Astrocyte of the hippocampus (primary cell): ENCODE results near the gene GPC6.
A peak's percentile ranks its signal among the peaks of the same experiment; 100 is the strongest.

Experiments used
- DNase-seq: peaks from one replicate; pipeline ENCODE4 v3.0.0; 2011; ENCODE audit warnings: low read depth, low spot score

Gene GPC6

DNA sequence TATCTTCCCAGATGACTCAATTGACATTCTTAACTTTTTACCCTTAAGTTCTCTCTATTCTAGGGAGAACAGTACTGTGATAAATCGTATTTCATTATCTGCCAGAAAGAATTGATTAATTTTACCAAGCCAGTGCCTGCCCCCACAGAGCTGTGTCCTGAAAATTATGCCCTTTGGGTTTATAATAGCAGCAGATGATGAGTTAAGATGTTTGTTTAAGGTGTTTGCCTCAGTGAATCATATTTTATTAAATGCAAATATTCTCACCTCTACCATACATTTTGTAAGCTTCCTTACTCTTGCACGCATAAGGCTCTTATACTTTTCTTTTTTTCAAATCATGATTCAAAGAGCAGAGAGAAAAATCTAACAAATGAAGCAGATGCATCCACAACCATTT, 934.3 kb downstream of the GPC6 start:
- DNase-seq: no peak

DNA sequence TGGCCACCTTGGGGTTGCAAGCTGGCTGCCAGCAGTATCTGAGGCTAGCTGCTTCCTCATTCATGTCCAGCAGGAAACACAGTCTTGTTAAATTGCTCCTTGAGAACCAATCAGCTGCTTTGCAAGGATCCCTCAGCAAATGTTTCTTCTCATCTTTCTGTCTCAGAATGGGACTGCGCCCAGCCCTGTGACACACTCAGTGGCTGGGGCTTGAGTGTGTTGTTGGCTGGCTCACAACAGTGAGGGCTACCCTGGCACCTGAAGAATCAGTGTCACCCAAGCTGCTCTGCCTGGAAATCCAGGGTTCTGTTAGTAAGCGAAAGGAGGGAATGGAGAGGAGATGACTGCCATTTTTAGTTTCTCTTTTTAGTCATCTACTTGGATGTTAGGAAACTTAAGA, 935.7 kb downstream of the GPC6 start:
- DNase-seq: no peak

DNA sequence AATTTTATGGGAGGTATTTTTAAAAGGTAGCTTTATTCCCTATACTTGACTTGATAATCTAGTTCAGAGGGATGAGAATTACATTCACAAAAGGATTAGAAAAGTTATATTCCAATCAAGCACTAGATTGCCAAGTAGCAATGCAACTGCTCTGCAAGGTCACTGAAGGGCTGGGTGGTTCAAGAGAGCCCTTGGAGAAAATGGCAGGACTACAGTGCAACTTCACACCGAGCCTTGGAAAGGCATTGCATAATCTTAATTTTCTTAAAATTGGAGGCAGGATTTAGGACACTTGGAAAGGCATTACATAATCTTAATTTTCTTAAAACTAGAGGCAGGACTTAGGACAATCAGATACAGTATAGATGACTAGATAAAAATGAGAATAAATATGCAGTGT, 936.9 kb downstream of the GPC6 start:
- no peak for DNase-seq

DNA sequence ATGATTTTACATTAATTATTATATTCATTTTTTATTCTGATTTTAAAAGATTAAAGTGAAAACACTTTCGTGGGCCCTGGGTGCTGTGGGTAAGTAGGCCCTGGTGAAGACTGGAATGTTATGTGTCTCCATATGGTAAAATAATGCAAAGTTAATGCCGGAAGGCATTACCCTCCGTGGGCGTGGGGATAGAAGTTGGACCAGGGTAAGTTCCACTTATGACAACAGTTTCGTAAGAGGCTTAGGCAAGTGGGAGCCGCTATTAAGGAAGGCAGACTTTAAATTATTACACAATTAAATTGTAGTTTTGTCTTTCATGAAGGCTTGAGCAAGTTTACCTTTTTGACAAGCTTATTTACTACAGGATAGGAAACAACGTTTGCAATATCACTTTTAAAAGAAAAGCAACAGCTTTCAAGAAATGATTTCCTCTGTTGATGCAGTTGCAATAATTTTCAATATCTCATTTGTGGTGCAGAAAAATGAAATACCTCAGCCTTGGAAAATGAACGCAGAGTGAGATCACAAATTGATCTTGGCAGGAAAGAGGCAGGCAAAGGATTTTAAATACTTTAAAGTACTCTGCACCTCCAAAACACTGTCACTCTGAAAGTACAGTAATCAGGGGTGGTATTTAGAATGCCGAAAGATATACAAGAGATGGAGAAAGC, 942.3 kb downstream of the GPC6 start:
- no peak for DNase-seq

GRCh38 chr13:94169454-94170144, 943.0 kb downstream of the GPC6 start:
- no peak for DNase-seq

DNA sequence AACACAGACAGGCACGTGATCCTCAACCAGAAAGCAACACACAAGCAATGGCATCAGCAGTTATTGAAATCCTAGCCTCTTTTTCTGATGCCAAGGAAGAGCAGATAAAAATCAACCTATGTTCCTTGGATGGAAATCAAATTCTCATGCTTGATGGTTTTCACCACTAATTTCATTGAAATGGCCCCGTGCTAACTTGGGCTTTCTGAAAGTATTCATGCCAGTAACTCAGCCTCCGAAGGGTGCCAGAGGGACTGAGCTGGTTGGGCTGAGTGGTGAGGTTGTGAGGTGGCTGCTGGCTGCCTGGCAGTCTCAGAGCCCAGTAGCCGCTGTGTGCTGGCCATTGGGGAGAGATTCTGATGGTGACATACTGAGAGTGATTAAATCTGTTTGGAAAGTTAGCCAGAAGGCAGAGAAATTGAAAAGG, 943.6 kb downstream of the GPC6 start:
- peak; percentile 81 for DNase-seq

DNA sequence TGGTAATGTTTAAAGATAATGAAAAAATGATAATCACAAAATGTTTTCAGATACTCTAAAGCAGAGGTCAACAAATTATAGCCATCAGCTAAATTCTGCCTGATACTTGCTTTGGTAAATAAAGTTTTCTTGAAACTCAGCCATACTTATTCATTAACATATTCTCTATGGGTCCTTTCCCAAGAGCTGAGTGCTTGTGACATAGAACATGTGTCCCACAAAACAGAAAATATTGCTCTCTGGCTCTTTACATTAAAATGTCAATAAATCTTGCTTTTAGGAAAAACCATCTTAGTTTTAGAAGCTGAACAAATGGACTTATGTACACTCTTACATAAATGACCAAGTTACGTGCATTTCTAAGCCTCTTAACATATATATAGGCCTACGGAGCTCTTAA, 945.8 kb downstream of the GPC6 start:
- no peak for DNase-seq

DNA sequence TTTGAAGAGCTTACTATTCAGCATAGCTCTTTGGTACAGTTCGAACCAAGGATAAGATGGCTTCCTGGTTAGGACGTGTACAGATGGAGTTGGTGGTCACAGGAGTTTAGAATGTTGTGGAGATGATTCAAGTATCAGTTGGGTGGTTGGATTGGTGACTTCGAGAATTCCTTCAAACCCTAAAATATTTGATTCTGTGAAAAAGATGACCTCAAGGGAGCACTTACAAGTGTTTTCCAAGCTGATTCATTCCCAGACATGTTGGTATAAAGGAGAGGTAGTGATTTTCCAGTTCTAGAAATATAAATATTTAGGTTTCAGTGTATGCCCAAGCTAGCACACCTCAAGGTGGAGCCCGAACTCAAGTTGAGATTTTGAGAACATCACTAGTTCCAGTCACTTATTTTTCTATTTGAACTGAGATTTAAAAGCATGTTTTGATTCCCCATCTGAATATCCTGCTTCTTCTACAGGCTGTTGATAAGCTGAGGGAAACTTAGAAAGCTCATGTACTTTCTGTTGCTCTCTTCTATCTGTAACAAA, 946.8 kb downstream of the GPC6 start:
- DNase-seq: peak; percentile 53

GRCh38 chr13:94174009-94174408, 947.4 kb downstream of the GPC6 start:
- DNase-seq: no peak

DNA sequence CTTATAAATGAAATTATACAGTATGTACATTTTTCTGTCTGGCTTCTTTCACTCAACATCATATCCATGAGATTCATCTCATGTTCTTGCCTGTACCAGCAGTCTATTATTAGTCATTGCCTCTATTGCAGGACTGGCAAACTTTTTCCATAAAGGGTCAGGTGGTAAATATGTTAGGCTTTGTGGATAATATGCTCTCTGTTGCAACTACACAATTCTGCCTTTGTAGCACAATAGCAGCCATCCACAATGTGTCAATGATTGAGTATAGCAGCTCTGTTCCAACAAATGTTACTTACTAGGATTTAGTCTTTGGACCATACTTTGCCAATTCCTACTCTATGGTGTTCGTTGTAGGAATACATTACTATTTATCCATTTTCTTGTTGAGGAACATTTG, 948.5 kb downstream of the GPC6 start:
- no peak for DNase-seq

DNA sequence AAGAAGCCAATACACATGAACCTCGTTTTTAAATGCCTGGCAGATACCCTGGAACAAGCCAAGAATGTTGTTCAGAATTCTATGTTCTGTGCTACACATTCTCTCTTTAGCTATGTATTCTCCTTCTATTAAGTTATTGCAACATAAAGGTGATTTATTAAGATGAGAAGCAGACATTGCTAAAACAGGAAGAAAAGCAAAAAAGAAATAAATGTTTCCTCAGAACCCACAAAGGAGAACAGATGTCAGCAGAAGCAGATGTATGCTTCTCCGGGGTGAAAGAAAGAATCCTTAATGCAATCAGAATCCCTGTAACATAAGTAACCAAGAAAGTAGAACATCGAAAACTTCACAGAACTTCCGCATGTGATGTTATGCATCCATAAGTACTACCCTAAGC, 950.0 kb downstream of the GPC6 start:
- DNase-seq: no peak

DNA sequence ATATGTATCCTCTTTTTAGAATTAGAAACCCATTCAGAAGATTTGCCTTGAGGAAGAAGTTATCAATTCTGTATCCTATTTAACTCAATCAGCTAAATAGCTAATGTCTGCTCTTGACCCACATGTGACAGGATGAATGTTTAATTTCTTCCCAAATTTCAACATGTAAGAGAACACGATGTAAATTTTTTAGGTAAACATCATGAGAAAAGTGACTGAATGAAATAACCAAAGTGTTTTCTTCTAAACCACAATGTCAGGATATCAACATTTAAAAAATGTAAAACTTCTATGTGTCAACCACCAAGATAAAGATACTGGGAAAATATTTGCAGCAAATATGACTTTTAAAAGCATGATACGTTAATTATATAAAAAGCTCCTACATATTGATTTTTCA, 950.4 kb downstream of the GPC6 start:
- no peak for DNase-seq

- DNase-seq: no peak
These were observed 952.1 kb downstream of the GPC6 start for GRCh38 chr13:94178625-94179244.

- DNase-seq: no peak
These were observed 955.0 kb downstream of the GPC6 start for GRCh38 chr13:94181461-94182107.

DNA sequence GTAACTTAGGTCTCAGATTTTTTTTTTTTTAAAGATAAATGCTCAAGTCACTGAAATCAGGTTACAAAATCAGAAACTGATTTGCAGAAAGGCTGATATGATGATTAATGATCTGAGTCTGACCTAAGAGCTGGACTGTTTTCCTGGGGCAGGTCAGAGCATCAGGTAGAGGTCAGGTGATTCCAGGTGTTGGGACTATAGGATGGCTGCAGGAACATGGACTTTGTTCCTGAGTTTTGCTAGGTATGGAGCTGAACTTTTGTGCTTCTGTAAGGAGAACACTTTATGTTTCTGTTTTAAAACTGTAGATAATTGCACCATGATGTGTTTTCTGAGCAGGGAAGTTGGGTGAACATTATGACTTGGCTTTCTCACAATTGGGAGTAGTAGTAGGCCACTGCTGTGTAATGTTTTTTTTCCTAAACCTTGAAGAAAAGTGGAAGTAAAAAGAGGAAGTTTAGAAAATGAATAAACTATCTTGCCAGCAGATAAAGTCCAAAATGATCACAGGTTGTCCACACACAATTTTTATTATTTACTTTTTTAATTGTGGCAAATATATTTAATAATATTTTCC, 955.7 kb downstream of the GPC6 start:
- DNase-seq: no peak

GRCh38 chr13:94186470-94186869, 959.9 kb downstream of the GPC6 start:
- no peak for DNase-seq

DNA sequence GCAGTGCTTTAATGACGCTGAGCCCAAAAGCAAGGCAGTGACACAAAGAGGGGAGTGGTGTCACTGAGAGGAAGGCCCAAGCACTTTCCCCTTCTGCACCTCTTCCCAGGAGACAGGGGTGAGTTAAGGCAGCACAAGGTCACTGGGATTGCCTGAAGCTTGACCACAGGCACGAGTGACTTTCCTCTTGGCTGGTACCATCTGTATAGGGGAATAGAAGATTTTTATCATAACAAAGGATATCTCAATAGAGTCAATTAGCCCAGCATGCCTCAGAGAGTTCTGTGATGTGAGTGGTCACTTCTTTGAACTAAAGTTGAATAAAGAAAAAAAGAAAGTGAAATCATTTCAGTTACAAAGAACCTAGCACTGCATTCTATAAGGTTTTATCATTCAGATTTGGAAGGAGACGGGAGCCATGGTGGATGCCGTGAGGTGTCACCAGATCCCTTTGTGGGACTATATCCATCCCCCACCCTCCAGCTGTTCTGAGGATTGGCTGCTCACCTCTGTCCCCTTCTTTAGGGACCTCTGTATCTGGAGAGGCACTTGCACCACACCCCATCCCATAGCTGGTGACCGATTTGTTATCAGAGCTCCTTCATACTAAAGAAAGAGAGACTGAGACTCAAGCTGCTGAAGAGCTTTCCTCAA, 961.7 kb downstream of the GPC6 start:
- DNase-seq: peak; percentile 23

- DNase-seq: no peak
These were observed 965.9 kb downstream of the GPC6 start for GRCh38 chr13:94192431-94192975.

DNA sequence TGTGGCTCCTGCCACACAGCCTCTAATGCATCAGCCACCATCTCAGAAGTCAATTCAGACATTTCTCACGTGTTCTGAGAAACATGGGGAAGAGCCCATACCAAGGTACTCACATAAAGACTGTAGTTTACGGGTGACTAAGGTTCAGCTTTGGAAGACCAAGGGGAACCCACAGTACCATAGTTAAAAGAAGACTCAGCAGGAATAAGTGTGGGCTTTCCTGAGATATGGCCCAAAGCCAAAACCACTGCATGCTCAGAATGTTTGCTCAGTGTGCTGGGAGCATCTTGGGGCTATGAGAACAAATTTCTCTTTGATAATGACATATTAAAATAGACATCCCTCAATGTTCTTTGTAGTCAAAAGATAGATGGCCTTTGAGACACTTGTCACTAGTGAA, 969.1 kb downstream of the GPC6 start:
- DNase-seq: peak; percentile 95

DNA sequence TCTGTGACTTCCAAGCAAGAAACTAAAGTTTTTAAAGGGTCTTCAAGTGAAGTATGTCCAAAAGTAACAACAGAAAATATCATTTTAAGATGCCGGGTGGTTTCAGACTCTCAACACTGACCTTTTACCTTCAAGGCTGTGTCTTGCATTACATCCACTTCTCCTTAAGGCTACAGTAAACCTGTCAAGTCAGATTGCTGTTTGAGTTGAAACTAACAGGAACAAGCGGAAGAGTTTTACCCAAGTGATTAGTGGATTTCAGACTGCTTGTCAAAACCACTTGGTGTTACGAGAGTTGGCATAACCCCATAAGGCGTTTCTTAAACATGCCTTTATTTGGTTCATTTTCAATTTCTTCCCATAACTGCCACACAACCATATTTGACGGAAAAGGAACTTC, 969.8 kb downstream of the GPC6 start:
- peak; percentile 53 for DNase-seq

DNA sequence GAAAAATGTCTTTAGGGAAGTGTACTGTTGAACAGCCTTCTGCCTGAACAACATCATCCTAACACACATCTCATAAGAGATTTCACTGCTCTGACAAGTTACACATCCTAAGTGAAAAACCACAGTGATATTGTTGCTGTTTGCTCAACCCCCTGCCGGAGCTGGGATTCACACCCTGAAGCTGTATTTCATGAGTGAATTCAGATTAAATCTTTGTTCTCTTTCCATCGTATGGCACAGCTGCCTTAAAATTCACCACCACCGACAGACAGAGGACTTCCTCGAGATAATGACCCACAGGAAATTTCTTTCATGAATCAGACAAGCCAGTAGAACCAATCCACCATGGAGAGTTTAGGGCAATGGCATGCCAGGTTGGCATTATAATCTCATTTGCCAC, 972.1 kb downstream of the GPC6 start:
- peak; percentile 55 for DNase-seq
